BE2C (cell line): ENCODE results near the gene S100A16.

Experiments used
- DNase-seq: peaks from one replicate; pipeline ENCODE4 v3.0.0-alpha.2; 2020
- H3K27me3 ChIP-seq: fragments of 250-450 bp; sonication (Bioruptor Pico); 2 replicates; pipeline ENCODE4 v1.5.1; 2020; ENCODE audit warnings: mild to moderate bottlenecking
- H3K36me3 ChIP-seq: fragments of 250-450 bp; sonication (Bioruptor Pico); 2 replicates; pipeline ENCODE4 v1.5.1; 2020; ENCODE audit warnings: mild to moderate bottlenecking
- H3K4me1 ChIP-seq: fragments of 250-450 bp; sonication (Bioruptor Pico); 2 replicates; pipeline ENCODE4 v1.5.1; 2020
- H3K4me3 ChIP-seq: 2 replicates; pipeline ENCODE4 v1.5.1; 2011; ENCODE audit warnings: low read depth, low read length
- H3K9me3 ChIP-seq: fragments of 250-450 bp; sonication (Bioruptor Pico); 2 replicates; pipeline ENCODE4 v1.5.1; 2020
- CTCF ChIP-seq: IDR thresholded peaks from 2 replicates; pipeline ENCODE4 v1.5.1; 2012; ENCODE audit warnings: mild to moderate bottlenecking, low read depth, low read length

S100A16 gene

GRCh38 chr1:153624965-153625611, 12.2 kb upstream of the S100A16 start:
- no peaks in the 10 kb centered on the region for H3K36me3 ChIP-seq
- H3K4me3 ChIP-seq: no peak overlapping the region
- TF ChIP-seq CTCF: no peak
- DNase-seq: no peak
- H3K4me1 ChIP-seq: peaks cover 9% of the 10 kb centered on the region
- no peaks in the 10 kb centered on the region for H3K27me3 ChIP-seq
- H3K9me3 ChIP-seq: no peaks in the 10 kb centered on the region

GRCh38 chr1:153623101-153623500, 10.2 kb upstream of the S100A16 start:
- H3K4me1 ChIP-seq: peaks cover 9% of the 10 kb centered on the region
- H3K27me3 ChIP-seq: no peaks in the 10 kb centered on the region
- no peaks in the 10 kb centered on the region for H3K36me3 ChIP-seq
- no peak for TF ChIP-seq CTCF
- no peak overlapping the region for H3K4me3 ChIP-seq
- H3K9me3 ChIP-seq: no peaks in the 10 kb centered on the region
- no peak for DNase-seq

- Histone ChIP-seq H3K4me1 (no peaks in the 10 kb centered on the region), H3K36me3 (no peaks in the 10 kb centered on the region), H3K9me3 (no peaks in the 10 kb centered on the region), H3K27me3 (no peaks in the 10 kb centered on the region), H3K4me3 (no peak overlapping the region)
- DNase-seq: no peak
- no peak for TF ChIP-seq CTCF
Observed at GRCh38 chr1:153619171-153619570, 6.2 kb upstream of the S100A16 start.

- H3K4me3 ChIP-seq: no peak overlapping the region
- no peaks in the 10 kb centered on the region for H3K27me3 ChIP-seq
- DNase-seq: peak; percentile 84
- no peaks in the 10 kb centered on the region for H3K9me3 ChIP-seq
- H3K4me1 ChIP-seq: no peaks in the 10 kb centered on the region
- H3K36me3 ChIP-seq: no peaks in the 10 kb centered on the region
- TF ChIP-seq CTCF: peak; percentile 73
Observed at GRCh38 chr1:153617663-153618062, 4.7 kb upstream of the S100A16 start.

- Histone ChIP-seq H3K4me3 (no peak overlapping the region), H3K36me3 (no peaks in the 10 kb centered on the region), H3K4me1 (no peaks in the 10 kb centered on the region), H3K27me3 (no peaks in the 10 kb centered on the region), H3K9me3 (no peaks in the 10 kb centered on the region)
- no peak for DNase-seq
- no peak for TF ChIP-seq CTCF
Observed at GRCh38 chr1:153616917-153617311, 4.0 kb upstream of the S100A16 start.

- TF ChIP-seq CTCF: no peak
- DNase-seq: no peak
- H3K27me3 ChIP-seq: no peaks in the 10 kb centered on the region
- no peak within 1 kb of the TSS for H3K4me3 ChIP-seq
- H3K9me3 ChIP-seq: no peaks in the 10 kb centered on the region
- no peaks in the 10 kb centered on the region for H3K36me3 ChIP-seq
- no peaks in the 10 kb centered on the region for H3K4me1 ChIP-seq
Observed at GRCh38 chr1:153616144-153616916, 3.4 kb upstream of the S100A16 start, which contains the start of gene S100A14. S100A14 (minus strand) TSS chr1:153616325; CDS start chr1:153615858, 467 bp downstream.
